Activated CD4-positive, alpha-beta T cell treated with anti-CD3 and anti-CD28 coated beads, Interleukin-2, amount 50 U/mL, for 48 hours (primary cell): ENCODE data around the gene TRAF3IP3.

ENCODE experiments used
- DNase-seq, 2 experiments: peaks; one replicate each; pipeline ENCODE4 v3.0.0-alpha.2; 2020

The TRAF3IP3 gene

DNA sequence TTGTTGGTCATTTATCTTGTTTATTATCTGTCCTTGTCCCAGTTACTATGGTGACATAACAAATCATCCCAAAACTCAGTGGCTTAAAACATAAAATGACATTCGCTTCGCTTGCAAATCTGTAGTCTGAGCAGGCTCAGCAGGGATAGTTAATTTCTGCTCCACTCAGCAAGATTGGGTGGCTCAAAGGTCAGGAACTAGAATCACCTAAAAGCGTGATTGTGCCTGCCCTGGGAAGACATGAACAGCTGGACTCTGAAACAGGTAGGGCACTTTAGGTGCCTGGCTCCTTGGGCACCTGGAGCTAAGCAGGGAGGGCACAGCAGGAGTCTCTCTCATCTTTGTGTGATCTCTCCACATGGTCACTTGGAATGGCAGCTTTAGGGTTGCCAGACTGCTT lies 14.7 kb upstream of the TRAF3IP3 start:
- DNase-seq: no peak

DNA sequence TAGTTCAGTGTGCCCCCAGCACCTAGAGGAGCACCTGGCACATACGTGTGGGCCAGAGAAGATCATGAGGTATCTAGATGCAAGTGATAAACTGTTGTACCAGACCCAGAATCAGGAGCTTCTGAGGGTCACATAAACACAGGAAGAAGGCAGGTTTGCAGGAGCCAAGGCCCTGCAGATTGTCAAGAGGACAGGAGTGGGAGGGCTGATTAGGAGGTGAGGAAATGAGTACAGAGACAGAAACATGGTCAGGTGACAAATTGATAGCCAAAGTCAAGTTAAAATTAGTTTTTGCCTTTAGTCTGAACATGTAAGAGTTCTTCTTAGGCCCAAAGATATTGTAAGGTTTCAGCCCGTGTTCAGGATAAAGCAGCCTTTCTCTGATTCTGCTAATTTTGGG lies 14.0 kb upstream of the TRAF3IP3 start:
- DNase-seq: no peak

DNA sequence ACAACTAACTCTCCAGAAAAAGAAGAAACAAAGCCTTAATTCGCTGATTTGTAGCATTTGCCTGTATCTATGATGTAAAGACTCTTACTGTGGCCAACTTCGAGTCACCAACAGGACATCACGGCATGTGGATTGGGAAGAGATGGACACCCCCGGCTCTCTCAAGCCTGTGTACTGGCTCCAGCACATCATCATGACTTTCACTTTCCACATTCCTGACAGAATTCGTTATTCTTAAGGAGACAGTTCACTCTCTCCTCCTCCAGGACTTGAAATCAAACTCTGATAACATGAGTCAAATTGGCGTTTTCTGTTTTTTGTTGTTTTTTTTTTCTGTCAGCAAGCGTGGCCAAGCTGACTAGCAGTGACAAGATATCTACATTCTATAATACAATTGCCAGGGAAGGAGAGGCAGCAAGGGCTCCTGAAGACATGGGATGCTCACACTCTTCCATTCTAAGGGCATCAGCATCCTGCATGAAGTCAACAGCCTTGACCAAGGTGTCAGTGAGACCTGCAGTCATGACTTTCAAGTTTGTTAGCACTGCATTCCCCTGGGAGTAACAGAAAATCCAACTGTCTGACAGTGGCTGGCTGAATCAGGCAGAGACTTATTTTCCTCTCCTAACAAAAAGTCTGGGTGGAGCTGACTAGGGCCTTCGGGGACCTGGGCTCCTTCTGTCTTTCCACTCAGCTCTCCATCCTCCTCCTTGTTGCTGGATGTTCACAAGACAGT lies 13.3 kb upstream of the TRAF3IP3 start:
- DNase-seq: no peak

DNA sequence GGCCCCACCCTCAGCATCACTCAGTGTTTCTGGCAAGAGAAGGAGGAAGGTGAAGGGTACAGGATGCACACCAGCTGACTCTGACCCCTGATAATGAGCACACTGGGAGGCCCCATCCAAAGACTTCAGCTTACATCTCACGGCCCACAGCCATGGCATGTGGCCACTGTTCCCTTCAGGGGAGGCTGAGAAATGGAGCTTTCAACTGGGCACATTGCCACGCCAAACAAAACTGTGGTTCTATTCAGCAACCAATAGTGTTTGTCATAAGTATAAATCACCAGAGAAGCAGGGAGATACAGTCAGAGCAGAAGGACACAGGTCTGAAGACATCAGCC lies 12.7 kb upstream of the TRAF3IP3 start:
- no peak for DNase-seq

DNA sequence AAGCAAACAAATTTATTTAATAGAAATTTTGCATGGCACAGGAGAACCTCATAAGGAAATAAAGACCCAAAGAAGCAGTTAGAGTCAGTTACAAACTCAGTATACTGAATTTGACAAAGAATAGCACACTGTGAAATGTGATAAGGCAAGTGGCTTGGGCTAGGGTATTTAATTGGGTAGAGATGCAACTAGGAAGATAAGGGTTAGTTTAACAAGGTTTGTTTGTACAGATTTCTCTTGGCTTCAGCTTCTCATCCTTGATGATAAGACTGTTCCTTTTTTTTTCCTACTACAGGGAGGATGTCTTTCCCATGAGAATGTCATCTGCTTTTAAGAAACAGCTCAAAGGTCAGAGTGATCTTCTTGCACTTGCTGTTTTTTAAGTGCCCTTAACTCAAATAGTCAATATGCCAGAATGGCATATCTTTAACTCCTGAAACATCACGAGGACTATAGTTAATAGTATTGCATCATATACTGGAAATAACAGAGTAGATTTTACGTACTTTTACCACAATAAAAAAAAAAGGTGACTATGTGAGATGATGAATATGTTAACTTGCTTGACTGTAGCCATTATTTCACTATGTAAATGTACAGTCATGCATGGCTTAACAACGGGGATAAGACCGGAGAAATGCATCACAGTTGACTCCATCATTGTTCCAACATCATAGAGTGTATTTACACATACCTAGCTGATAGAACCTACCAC lies 9.2 kb upstream of the TRAF3IP3 start:
- DNase-seq: no peak

DNA sequence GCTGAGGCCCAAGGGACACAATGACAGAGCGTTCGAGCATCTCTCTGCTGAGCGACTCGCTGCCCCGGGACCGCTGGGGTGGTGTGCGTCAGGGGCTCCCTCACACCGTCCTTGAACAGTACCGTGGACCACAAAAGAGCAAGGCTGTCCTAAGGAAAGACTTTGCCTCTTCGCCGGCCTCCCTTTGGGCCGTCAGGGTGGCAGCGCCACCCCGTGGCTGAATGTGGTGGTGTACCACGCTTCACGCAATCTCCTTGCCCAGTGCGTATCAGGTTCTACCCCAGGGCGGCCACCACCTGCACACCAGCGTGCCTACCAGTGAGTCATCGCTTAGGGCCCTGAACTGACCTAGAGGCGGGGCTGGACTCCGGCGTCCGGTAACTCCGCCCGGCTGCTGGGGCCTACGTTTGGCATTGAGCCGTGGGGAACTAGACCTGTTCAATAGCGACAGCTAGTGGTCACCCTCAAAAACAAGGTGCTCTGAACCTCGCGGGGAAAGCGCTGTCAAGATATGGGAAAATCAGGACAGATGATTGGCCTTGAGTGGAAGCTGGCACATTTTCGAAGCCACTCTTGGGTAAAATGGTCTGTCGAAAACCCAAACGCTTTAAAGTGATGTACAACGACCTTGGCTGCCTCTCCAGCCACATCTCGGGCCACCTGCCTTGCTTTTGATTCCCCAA lies 8.1 kb upstream of the TRAF3IP3 start:
- peak; percentile 93 to 95 for DNase-seq

DNA sequence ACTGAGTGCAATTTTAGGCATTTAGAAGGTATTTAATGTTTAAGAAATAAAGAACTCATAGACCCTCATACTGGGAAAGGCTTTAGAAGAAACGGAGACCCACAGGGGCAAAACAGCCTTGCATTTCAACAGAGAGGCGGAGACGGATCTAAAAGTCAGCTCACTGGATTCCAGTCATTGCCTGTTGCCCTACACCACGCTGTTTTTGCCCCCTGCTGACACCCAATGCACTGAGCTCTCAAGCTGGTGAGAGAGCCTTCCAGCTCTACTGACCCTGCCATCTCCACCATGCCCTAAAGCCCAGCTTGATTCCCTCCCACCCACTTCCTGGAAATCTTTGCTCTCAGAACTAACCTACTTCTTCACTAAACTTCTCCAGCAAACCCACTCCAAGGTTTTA lies 7.2 kb upstream of the TRAF3IP3 start:
- DNase-seq: no peak

DNA sequence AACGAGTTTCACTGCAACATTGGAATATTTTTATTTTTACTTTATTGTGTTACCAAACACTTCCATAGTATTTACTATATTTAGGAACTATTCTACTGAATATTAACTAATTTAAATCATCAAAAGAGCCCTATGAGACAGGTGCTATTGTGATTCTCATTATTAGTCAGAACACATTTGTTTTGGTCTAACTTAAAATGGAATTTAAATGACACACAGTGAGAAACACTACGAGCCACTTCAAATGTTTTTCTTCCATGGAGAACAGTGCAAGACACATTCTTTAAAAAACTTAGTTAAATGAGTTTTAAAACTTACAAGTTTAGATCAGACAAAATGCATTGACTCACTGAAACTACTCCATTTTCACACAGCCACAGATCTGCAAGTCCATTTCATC lies 6.6 kb upstream of the TRAF3IP3 start:
- DNase-seq: no peak

DNA sequence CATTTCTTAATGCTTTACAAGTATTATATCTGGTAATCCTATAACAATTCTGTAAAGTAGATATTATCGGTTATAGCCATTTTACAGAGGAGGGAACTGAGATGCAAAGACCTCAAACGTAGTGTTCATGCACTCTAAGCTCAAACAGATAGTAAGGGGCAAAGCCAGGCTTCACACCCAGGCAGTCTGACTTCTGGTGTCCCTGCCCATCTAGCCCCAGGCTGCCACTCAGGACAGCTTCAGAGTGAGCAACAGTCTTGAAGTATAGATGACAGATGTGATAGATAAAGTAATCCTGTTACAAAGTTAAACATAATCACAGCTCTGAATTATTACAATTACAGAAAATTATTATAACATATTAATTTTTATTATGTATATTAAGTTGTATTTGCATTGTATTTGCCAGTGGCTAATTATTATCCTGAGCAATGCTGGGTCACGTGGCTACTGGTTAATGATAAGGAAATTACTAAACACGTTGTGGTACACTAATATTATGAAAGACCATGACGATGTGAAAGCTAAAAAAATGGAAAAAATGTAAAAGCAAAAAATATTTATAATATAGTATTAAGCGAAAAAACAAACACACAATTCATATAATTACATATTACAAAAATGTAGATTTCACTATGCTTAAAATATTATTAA lies 6.1 kb upstream of the TRAF3IP3 start:
- no peak for DNase-seq

DNA sequence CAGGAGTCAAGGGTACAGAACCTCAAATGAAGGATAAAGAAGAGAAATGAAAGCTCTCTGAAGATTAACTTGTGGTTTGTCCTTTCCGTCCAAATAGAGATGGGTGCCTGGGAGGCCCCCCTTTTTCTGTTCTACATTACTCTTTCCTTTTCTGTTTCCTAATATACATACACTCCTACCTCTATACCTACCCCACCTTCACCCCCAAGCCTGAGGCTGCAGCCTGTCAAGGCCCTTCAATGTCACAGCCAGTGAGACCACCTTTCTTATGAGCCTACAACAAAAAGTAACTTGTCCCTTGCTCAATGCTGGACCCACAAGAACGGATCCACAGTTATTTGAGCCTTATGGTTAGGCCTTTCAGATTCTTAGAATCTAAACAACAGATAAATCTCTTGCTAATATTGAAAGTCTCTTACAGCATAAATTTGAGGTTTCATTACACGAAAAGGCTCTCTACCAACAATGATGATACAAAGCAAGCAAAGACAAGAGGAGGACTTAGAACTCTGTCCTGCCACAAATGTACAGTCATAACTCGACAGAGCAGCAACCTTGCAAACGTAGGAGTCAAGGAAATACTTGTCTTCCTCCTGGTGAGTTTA lies 4.1 kb upstream of the TRAF3IP3 start:
- DNase-seq: peak in 1 of 2 experiments; percentile 56

DNA sequence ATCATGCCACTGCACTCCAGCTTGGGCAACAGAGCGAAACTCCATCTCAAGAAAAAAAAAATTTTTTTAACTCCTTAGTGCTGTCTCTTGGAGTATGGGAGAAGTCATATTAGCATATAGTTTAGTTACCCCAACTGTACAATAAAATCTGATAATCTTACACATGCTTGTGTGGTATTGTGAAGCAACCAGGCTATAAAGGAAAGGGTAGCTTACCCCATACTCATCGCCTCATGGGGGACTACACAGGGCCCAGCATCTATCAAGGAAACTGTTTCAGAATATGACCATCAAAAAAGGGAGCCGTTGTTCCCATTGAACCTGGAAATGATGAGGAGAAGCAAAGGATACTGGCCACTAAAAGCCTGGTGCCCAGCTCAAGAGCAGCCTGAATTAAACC lies 3.0 kb upstream of the TRAF3IP3 start:
- no peak for DNase-seq

DNA sequence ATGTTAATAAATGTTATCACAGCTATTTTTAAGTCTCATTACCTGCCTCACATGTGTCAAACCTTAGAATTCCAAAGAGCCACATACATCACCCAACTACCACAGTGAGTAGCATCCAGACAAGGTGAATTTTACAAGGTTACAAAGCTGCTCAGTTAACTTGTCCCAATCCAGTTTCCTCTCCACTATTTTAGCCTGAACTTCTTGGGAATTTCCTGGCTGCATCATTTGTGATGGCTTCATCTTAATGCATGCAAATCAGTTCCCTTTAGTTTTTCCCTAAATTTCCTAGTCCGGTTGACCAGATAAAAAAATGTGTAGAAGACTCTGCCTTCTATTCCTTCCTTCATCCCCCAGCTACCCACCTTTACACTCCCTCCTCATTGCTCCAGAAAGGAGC lies 597 bp upstream of the TRAF3IP3 start:
- no peak for DNase-seq

DNA sequence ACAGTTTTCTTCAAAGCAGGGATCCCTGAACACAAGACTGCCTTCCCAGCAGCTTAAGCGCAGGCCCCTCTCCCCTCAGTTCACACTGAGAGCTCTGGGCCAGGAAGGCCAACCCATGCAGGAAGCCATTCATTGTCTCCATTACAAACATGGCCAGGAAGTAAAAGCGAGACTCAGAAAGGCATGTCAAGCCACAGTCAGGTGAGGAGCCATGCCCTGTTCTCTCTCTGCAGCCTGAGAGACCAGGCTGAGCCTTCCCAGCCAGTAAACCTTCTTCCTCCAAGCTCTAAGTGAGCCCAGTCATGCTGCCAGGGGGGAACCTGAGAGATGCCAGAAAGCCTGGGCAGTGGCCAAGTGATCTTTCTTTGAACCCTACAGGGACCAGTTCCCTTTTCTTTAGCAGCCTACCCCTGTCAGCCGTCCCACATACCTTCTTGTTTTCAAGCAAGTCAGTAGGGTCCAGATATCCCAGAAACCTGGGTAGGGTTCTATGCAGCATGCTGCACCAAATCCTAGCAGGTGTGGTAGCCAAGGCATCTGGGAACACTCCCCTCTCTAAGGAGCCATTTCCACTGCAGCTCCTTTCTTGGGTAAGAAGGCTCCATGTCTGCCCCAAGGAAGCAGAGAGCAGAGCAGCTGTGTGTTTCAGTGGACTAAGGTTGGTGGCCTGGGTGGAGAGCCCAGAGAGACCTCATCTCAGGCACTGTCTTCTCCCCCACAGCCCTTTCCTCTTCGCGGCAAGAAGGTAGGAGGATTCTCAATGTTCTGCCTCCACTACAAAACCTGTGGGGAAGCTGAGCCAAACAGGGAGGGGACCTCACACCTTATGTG lies 977 bp downstream of the TRAF3IP3 start:
- DNase-seq: peak in 1 of 2 experiments; percentile 41

DNA sequence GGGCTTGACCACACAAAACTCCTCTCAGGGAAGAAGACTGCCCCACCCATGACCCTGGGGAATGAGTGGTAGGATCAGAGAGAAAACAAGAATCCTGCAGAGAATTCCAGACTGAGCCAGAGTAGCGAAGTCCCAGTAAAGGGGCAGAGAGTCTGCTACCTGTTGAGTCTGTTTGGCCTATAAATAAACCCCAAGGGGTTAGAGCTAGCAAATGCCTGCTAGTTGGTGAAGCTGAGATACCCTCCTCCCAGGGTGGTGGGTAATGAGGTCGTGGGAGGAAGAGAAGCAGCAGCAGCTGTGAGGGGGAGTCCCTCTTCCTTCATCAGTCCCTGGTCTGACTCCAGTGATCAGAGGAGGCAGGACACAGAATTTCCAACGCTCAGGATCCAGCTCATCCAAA lies 2.5 kb downstream of the TRAF3IP3 start:
- DNase-seq: no peak

DNA sequence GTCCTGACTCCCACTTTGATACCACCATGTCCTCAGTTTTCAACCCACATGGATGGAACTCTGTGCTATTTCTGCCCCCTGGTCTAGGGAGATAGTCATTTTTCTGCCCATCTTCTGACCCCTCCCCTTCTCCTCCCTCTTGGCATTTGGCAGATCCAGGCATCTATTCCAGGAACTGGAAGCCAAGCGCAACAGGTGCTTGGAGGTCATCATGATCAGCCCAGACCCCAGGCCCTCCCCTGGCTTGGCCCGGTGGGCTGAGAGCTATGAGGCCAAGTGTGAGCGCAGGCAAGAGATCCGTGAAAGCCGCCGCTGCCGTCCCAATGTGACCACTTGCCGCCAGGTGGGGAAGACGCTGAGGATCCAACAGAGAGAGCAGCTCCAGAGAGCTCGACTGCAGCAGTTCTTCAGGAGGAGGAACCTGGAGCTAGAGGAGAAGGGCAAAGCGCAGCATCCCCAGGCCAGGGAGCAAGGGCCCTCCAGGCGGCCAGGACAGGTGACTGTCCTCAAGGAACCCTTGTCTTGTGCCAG lies 4.0 kb downstream of the TRAF3IP3 start:
- DNase-seq: no peak

DNA sequence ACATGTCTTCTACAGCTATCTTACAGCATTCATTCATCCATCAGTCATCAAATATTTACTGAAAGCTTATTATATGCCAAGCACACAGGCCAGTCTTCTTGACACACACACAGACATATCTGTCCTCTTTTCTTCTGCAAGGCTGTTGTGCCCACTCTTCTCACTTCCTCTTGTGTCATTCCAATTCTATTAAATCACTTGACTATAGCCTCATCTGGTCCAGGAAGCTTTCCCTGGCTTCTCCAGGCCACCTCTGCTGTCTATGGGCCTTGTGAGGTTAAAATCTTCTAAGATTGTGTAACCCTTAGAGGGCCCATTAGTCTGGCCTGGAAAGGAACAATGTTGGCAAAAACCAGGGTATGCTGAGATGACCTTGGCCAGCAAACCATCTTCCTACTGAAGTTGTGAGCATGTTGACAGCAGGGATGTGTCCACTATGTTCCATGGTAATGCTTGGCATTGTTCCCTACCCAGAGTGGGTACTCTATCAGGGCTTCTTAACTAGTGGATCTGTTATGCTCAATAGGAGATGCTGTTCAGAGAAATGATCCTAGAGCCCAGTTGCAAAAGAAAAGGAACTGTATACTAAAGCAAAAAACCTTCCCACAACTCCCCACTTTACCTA lies 5.3 kb downstream of the TRAF3IP3 start:
- no peak for DNase-seq

DNA sequence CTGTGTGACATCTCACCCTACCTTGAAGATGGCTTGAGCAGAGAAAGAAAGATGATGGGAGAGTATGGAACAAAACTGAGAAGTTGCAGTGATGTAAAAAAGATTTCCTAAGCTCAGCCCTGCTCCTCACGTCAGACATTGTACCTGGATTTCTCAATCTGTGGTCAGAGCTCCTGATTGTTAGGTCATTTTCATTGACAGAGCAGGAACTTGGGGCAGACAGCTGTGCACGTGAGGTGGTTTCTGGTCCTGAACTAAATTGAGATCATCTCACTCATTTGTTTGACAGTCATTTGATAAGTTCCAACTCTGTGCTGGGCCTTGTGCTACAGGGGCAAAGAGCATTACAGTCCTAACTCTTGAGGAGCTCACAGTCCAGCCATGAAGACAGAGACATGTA lies 10.2 kb downstream of the TRAF3IP3 start:
- no peak for DNase-seq

DNA sequence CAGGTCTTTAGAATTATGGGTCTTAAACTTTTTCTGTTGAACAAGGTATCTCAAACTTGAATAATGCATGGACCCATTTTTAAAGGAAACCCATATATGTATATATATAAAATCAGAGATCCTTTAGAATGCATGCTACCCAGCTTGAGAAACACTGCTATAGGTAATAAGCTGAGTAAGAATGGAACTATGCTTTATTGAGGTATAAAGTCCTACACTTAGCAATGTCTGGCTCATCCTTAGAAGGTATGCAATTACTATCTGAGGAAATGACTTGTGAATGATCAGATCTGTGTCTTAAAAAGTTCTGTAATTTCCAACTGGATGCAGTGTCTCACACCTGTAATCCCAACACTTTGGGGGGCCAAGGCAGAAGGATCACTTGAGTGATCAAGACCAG lies 11.2 kb downstream of the TRAF3IP3 start:
- no peak for DNase-seq

DNA sequence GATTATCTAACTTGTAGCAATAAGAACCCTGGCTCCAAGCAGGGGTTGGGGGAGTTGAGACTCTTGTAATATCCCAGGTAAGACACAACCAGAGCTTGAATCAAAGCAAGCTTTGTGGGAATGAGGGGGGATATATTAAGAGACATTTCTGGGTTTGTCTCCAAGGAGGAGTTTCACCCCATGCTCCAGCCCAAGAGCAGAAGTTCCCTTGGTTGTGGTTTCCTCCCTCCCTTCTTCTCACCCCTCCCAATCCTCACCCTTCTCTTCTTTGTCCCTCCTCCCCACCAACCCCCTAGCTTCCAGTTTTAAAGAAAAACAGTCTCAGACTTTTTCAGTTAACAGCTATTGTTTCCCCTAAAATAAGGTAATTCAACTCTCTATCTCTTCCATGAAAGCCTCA lies 11.9 kb downstream of the TRAF3IP3 start:
- DNase-seq: no peak

DNA sequence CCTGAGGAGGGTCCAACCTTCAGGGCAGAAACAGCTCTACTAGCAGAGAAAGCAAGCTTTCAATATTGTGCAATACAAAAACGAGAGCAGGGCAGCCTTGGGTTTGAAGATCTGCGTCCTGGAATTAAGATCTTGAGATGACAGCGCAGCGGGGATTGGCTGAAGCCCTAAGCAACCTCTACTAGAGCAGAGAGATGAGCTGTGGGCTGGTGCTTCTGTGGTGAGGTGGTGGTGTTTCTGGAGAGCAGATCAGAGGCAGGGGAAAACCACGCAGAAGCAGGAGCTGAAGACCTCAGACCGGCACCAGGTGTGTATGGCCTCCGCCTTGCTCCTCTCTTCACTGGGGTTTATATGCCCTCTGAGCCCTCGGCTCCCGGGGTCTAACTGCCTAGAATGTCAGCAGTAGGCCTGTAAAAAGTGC lies 12.5 kb downstream of the TRAF3IP3 start:
- peak; percentile 81 to 87 for DNase-seq

DNA sequence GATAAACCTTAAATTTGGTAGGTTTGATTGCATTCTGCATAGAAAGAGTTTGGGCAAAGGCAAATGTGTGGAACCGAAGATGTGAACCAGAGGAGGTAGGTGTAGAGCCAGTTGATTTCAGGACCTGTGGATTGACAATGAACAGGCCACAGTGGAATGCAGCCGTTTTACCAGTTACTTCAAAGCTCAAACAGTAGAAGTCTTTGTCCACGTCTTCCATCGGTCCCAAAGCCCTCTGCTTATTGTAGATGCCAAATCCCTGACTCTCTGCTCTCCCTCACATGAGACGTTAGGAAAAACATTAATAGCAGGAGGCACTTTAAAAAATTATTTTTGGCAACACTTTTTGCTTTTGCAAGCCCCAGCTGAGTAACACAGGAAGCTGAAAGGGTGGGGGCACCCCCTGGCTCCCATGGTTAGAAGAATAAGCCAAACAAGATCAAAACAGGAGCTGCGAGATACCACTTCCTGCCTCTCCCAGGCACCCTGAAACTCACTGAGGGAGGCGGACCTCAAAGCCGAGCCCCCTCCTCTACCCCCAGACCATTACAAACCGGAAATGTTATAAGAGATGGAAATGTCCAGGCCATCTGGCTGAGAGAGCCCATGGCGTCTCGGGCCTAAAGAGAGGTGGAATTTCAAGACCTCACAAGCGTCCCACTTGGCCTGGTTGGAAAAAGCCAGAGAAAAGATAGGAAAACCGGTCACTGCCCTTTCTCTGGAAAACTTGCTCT lies 13.5 kb downstream of the TRAF3IP3 start:
- peak; percentile 76 to 84 for DNase-seq
